Ovary (tissue), 3 donors: ENCODE measurements around the gene RIPOR3.

ENCODE experiments used
- CTCF ChIP-seq, 3 donors: fragments of 450-650 bp in 2 of 3; fragments of 200-600 bp in 1 of 3; IDR thresholded peaks; one replicate each; pipeline versions ENCODE4 v1.5.1 to v1.8.0; 2016 to 2022; ENCODE audit warnings: antibody characterized with exemption in 3 of 3, mild to moderate bottlenecking in 1 of 3
- EP300 ChIP-seq: sonication (generic); formaldehyde crosslinking; IDR thresholded peaks from one replicate; pipeline ENCODE4 v1.6.1; 2017; ENCODE audit warnings: antibody characterized with exemption
- POLR2A ChIP-seq: fragments of 450-650 bp; IDR thresholded peaks from one replicate; pipeline ENCODE4 v1.6.1; 2017; ENCODE audit warnings: antibody characterized with exemption, mild to moderate bottlenecking, moderate library complexity
- donor health status: DM: no; HTN: no; CAD: no.

DNA sequence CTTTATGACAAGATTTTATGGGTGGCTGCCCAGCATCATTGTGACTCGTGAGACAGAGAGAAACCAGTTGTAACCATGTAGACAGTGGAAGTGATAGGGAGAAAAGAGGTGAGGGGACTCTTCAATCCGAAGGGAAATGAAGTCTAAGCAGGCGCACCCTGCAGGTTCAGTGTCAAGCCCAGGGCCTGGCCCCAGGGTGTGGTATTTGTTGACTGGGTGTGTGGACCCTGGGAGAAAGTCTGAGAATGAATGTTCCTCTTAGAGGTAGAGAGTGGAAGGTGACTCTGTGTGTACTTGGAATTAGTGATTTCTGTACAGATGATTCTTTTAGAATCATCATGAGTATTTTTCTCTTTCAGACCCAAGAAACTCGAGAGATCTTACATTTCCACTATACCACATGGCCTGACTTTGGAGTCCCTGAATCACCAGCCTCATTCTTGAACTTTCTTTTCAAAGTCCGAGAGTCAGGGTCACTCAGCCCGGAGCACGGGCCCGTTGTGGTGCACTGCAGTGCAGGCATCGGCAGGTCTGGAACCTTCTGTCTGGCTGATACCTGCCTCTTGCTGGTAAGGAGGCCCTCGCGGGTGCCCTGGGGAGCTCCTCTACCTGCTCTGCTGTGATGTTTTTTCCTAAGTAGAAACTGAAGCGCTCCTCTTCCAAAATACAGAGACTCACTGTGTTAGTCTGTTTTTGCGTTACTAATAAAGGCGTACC, 113.1 kb downstream of the RIPOR3 start:
- TF ChIP-seq CTCF (IDR thresholded peaks at IDR 0.05) (no peak), EP300 (no peak), POLR2A (no peak)
